GM19193 (cell line): ENCODE data around the gene CCL25.

Source experiments
- POLR2A ChIP-seq: IDR thresholded peaks from 4 replicates; pipeline ENCODE4 v1.6.1; 2011; ENCODE audit not compliant: insufficient read depth, insufficient read length; ENCODE audit errors: extremely low read depth

The CCL25 gene

GRCh38 chr19:8071912-8072311 is 19.4 kb downstream of the CCL25 start:
- no peak for TF ChIP-seq POLR2A

- no peak for TF ChIP-seq POLR2A
These were observed 21.9 kb downstream of the CCL25 start for GRCh38 chr19:8074501-8074900.

- TF ChIP-seq POLR2A: no peak
These were observed 22.9 kb downstream of the CCL25 start for GRCh38 chr19:8075158-8076074.

GRCh38 chr19:8079988-8080387 is 27.4 kb downstream of the CCL25 start:
- TF ChIP-seq POLR2A: no peak

- no peak for TF ChIP-seq POLR2A
These were observed 28.3 kb downstream of the CCL25 start for GRCh38 chr19:8080832-8081231.

- no peak for TF ChIP-seq POLR2A
These were observed 29.3 kb downstream of the CCL25 start for GRCh38 chr19:8081569-8082550.

- TF ChIP-seq POLR2A: no peak
These were observed 30.6 kb downstream of the CCL25 start for GRCh38 chr19:8083141-8083540.

- no peak for TF ChIP-seq POLR2A
These were observed 31.6 kb downstream of the CCL25 start for GRCh38 chr19:8084152-8084551.

- no peak for TF ChIP-seq POLR2A
These were observed 33.2 kb downstream of the CCL25 start for GRCh38 chr19:8085598-8086408.

GRCh38 chr19:8086849-8087248 is 34.3 kb downstream of the CCL25 start:
- TF ChIP-seq POLR2A: no peak

GRCh38 chr19:8087876-8088275 is 35.3 kb downstream of the CCL25 start:
- no peak for TF ChIP-seq POLR2A

- TF ChIP-seq POLR2A: no peak
These were observed 36.4 kb downstream of the CCL25 start for GRCh38 chr19:8088752-8089663.
